ENCODE data around the gene FYN. TPM values are rescaled to one million over a fixed set of nuclear protein-coding genes. Genes with fewer than 3 reads are reported as not detected.

Gene FYN
- total and polyA plus RNA-seq, 2 of the 8 experiments (the other 6 are each of a cell fraction or from before 2014, with no cell fraction given): 46.8 to 97.2 TPM

GRCh38 chr6:111840803-111841202 lies 32.4 kb downstream of the FYN start (continued):
- TF ChIP-seq, protein P1, sequence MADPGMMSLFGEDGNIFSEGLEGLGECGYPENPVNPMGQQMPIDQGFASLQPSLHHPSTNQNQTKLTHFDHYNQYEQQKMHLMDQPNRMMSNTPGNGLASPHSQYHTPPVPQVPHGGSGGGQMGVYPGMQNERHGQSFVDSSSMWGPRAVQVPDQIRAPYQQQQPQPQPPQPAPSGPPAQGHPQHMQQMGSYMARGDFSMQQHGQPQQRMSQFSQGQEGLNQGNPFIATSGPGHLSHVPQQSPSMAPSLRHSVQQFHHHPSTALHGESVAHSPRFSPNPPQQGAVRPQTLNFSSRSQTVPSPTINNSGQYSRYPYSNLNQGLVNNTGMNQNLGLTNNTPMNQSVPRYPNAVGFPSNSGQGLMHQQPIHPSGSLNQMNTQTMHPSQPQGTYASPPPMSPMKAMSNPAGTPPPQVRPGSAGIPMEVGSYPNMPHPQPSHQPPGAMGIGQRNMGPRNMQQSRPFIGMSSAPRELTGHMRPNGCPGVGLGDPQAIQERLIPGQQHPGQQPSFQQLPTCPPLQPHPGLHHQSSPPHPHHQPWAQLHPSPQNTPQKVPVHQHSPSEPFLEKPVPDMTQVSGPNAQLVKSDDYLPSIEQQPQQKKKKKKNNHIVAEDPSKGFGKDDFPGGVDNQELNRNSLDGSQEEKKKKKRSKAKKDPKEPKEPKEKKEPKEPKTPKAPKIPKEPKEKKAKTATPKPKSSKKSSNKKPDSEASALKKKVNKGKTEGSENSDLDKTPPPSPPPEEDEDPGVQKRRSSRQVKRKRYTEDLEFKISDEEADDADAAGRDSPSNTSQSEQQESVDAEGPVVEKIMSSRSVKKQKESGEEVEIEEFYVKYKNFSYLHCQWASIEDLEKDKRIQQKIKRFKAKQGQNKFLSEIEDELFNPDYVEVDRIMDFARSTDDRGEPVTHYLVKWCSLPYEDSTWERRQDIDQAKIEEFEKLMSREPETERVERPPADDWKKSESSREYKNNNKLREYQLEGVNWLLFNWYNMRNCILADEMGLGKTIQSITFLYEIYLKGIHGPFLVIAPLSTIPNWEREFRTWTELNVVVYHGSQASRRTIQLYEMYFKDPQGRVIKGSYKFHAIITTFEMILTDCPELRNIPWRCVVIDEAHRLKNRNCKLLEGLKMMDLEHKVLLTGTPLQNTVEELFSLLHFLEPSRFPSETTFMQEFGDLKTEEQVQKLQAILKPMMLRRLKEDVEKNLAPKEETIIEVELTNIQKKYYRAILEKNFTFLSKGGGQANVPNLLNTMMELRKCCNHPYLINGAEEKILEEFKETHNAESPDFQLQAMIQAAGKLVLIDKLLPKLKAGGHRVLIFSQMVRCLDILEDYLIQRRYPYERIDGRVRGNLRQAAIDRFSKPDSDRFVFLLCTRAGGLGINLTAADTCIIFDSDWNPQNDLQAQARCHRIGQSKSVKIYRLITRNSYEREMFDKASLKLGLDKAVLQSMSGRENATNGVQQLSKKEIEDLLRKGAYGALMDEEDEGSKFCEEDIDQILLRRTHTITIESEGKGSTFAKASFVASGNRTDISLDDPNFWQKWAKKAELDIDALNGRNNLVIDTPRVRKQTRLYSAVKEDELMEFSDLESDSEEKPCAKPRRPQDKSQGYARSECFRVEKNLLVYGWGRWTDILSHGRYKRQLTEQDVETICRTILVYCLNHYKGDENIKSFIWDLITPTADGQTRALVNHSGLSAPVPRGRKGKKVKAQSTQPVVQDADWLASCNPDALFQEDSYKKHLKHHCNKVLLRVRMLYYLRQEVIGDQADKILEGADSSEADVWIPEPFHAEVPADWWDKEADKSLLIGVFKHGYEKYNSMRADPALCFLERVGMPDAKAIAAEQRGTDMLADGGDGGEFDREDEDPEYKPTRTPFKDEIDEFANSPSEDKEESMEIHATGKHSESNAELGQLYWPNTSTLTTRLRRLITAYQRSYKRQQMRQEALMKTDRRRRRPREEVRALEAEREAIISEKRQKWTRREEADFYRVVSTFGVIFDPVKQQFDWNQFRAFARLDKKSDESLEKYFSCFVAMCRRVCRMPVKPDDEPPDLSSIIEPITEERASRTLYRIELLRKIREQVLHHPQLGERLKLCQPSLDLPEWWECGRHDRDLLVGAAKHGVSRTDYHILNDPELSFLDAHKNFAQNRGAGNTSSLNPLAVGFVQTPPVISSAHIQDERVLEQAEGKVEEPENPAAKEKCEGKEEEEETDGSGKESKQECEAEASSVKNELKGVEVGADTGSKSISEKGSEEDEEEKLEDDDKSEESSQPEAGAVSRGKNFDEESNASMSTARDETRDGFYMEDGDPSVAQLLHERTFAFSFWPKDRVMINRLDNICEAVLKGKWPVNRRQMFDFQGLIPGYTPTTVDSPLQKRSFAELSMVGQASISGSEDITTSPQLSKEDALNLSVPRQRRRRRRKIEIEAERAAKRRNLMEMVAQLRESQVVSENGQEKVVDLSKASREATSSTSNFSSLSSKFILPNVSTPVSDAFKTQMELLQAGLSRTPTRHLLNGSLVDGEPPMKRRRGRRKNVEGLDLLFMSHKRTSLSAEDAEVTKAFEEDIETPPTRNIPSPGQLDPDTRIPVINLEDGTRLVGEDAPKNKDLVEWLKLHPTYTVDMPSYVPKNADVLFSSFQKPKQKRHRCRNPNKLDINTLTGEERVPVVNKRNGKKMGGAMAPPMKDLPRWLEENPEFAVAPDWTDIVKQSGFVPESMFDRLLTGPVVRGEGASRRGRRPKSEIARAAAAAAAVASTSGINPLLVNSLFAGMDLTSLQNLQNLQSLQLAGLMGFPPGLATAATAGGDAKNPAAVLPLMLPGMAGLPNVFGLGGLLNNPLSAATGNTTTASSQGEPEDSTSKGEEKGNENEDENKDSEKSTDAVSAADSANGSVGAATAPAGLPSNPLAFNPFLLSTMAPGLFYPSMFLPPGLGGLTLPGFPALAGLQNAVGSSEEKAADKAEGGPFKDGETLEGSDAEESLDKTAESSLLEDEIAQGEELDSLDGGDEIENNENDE (IDR thresholded peaks at IDR 0.05; ENCODE audit: insufficient replicate concordance, low read length): no peak
- no peak for TF ChIP-seq TEAD4 (IDR thresholded peaks at IDR 0.05; ENCODE audit: low read depth, low read length)
- no peak for TF ChIP-seq TAF1 (IDR thresholded peaks at IDR 0.05; ENCODE audit: low read depth, low read length)
- no peak for TF ChIP-seq PHF8 (conservative IDR thresholded peaks at IDR 0.05; ENCODE audit: low read depth, low read length)
- no peak for TF ChIP-seq SP2 (IDR thresholded peaks at IDR 0.05; ENCODE audit: low read length)
- no peak for TF ChIP-seq CREB1 (IDR thresholded peaks at IDR 0.05)
- TF ChIP-seq CTBP2 (IDR thresholded peaks at IDR 0.05; ENCODE audit: borderline replicate concordance, insufficient read depth, insufficient read length, low read length): no peak
- TF ChIP-seq, protein P2, sequence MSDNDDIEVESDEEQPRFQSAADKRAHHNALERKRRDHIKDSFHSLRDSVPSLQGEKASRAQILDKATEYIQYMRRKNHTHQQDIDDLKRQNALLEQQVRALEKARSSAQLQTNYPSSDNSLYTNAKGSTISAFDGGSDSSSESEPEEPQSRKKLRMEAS (IDR thresholded peaks at IDR 0.05): no peak
- no peak for TF ChIP-seq SRF (IDR thresholded peaks at IDR 0.05; ENCODE audit: low read depth, low read length)
- TF ChIP-seq TBP (IDR thresholded peaks at IDR 0.05; ENCODE audit: low read depth, low read length): no peak
- no peak for TF ChIP-seq YY1 (IDR thresholded peaks at IDR 0.05; ENCODE audit: low read depth, low read length)
- no peak for TF ChIP-seq GTF2F1 (IDR thresholded peaks at IDR 0.05; ENCODE audit: borderline replicate concordance, low read depth, low read length)
